H9 (cell line): Measurements from ENCODE around the gene ZNF521. TPM values are rescaled to one million over a fixed set of nuclear protein-coding genes. Genes with fewer than 3 reads are reported as not detected.

Experiments used
- DNase-seq: peaks from one replicate; pipeline ENCODE4 v3.0.0-alpha.2; 2017
- H2AFZ ChIP-seq: one replicate; pipeline ENCODE4 v1.6.1; 2013; ENCODE audit warnings: mild to moderate bottlenecking, low read length, control low read depth, moderate library complexity
- H2AK5ac ChIP-seq: 2 replicates; pipeline ENCODE4 v1.6.1; 2013; ENCODE audit warnings: low read length, control low read depth, mixed read lengths; ENCODE audit not compliant: insufficient read length
- H2BK120ac ChIP-seq: one replicate; pipeline ENCODE4 v1.6.1; 2013; ENCODE audit warnings: low read depth, mild to moderate bottlenecking, low read length, control low read depth, inconsistent platforms; ENCODE audit not compliant: poor library complexity, severe bottlenecking
- H2BK12ac ChIP-seq: 2 replicates; pipeline ENCODE4 v1.6.1; 2013; ENCODE audit warnings: low read length, control low read depth, mixed read lengths, low read depth; ENCODE audit not compliant: insufficient read length
- H2BK15ac ChIP-seq: 2 replicates; pipeline ENCODE4 v1.6.1; 2013; ENCODE audit warnings: low read depth, low read length, control low read depth
- H2BK20ac ChIP-seq: one replicate; pipeline ENCODE4 v1.6.1; 2013; ENCODE audit warnings: low read depth, mild to moderate bottlenecking, low read length, control low read depth, inconsistent platforms; ENCODE audit not compliant: poor library complexity, severe bottlenecking
- H2BK5ac ChIP-seq: 2 replicates; pipeline ENCODE4 v1.6.1; 2013; ENCODE audit warnings: low read length, control low read depth, mixed read lengths; ENCODE audit not compliant: insufficient read length
- H3K14ac ChIP-seq: 2 replicates; pipeline ENCODE4 v1.6.1; 2013; ENCODE audit warnings: low read length, control low read depth; ENCODE audit not compliant: insufficient read depth
- H3K18ac ChIP-seq: 2 replicates; pipeline ENCODE4 v1.6.1; 2013; ENCODE audit warnings: low read depth, mild to moderate bottlenecking, mixed read lengths, low read length, control low read depth; ENCODE audit not compliant: insufficient read length
- H3K23ac ChIP-seq: 2 replicates; pipeline ENCODE4 v1.6.1; 2013; ENCODE audit warnings: low read length, control low read depth, mixed read lengths, low read depth; ENCODE audit not compliant: insufficient read length
- H3K23me2 ChIP-seq: 2 replicates; pipeline ENCODE4 v1.6.1; 2013; ENCODE audit warnings: low read depth, mild to moderate bottlenecking, mixed read lengths, low read length, control low read depth; ENCODE audit not compliant: insufficient read length, poor library complexity, severe bottlenecking
- H3K27ac ChIP-seq: 2 replicates; pipeline ENCODE4 v1.5.1; 2013; ENCODE audit warnings: low read length, control low read depth, mixed read lengths, low read depth; ENCODE audit not compliant: insufficient read length
- H3K27me3 ChIP-seq: 2 replicates; pipeline ENCODE4 v1.6.1; 2013; ENCODE audit warnings: low read length, control low read depth, inconsistent platforms; ENCODE audit not compliant: insufficient read depth
- H3K4ac ChIP-seq: 2 replicates; pipeline ENCODE4 v1.6.1; 2013; ENCODE audit warnings: low read depth, mild to moderate bottlenecking, control low read depth, inconsistent platforms, low read length, moderate library complexity
- H3K4me1 ChIP-seq: 2 replicates; pipeline ENCODE4 v1.6.1; 2013; ENCODE audit warnings: low read length, control low read depth, inconsistent platforms; ENCODE audit not compliant: insufficient read depth
- H3K4me2 ChIP-seq: 2 replicates; pipeline ENCODE4 v1.6.1; 2013; ENCODE audit warnings: low read length, control low read depth, mixed read lengths; ENCODE audit not compliant: insufficient read length, insufficient read depth
- H3K56ac ChIP-seq: 2 replicates; pipeline ENCODE4 v1.6.1; 2013; ENCODE audit warnings: low read depth, mild to moderate bottlenecking, mixed read lengths, low read length, control low read depth; ENCODE audit not compliant: insufficient read length
- H3K79me1 ChIP-seq: 2 replicates; pipeline ENCODE4 v1.6.1; 2013; ENCODE audit warnings: low read depth, mild to moderate bottlenecking, moderate library complexity, low read length, control low read depth, inconsistent platforms; ENCODE audit not compliant: insufficient read depth, poor library complexity, severe bottlenecking
- H3K79me2 ChIP-seq: 2 replicates; pipeline ENCODE4 v1.6.1; 2013; ENCODE audit warnings: low read length, control low read depth, inconsistent platforms; ENCODE audit not compliant: insufficient read depth
- H3K9ac ChIP-seq: 2 replicates; pipeline ENCODE4 v1.6.1; 2013; ENCODE audit warnings: low read length, control low read depth, mixed read lengths; ENCODE audit not compliant: insufficient read length; ENCODE audit errors: extremely low read depth
- H3K9me3 ChIP-seq: one replicate; pipeline ENCODE4 v1.6.1; 2013; ENCODE audit warnings: low read depth, low read length, inconsistent platforms; ENCODE audit not compliant: control insufficient read depth
- H3T11ph ChIP-seq: one replicate; pipeline ENCODE4 v1.6.1; 2013; ENCODE audit warnings: mild to moderate bottlenecking, low read length, control low read depth, inconsistent platforms
- H4K20me1 ChIP-seq: one replicate; pipeline ENCODE4 v1.6.1; 2013; ENCODE audit not compliant: control insufficient read depth, insufficient read length, insufficient read depth
- H4K5ac ChIP-seq: 2 replicates; pipeline ENCODE4 v1.6.1; 2013; ENCODE audit warnings: low read depth, mild to moderate bottlenecking, mixed read lengths, low read length, control low read depth; ENCODE audit not compliant: insufficient read length
- H4K8ac ChIP-seq: replicated peaks from 2 replicates; pipeline ENCODE4 v1.6.1; 2013; ENCODE audit warnings: low read length, control low read depth, mixed read lengths, low read depth; ENCODE audit not compliant: insufficient read length
- H4K91ac ChIP-seq: 2 replicates; pipeline ENCODE4 v1.6.1; 2013; ENCODE audit warnings: low read depth, mild to moderate bottlenecking, moderate library complexity, mixed read lengths, low read length, control low read depth; ENCODE audit not compliant: insufficient read length
- H3K27ac Mint-ChIP-seq, 3 experiments: 2 replicates in 2 of 3; 3 replicates in 1 of 3; pipeline ENCODE4 v1.8.0; 2020 to 2021; ENCODE audit warnings: mixed read lengths in 3 of 3, mild to moderate bottlenecking in 1 of 3, moderate library complexity in 1 of 3
- H3K27me3 Mint-ChIP-seq: 2 replicates; pipeline ENCODE4 v1.8.0; 2021; ENCODE audit warnings: low read depth, mild to moderate bottlenecking, moderate library complexity, mixed read lengths
- H3K36me3 Mint-ChIP-seq, 3 experiments: 2 replicates in 2 of 3; 3 replicates in 1 of 3; pipeline ENCODE4 v1.8.0; 2020 to 2021; ENCODE audit warnings: low read depth in 3 of 3, mixed read lengths in 3 of 3; ENCODE audit not compliant: insufficient read depth in 1 of 3
- H3K4me1 Mint-ChIP-seq, 2 experiments: 2 replicates each; pipeline ENCODE4 v1.8.0; 2020; ENCODE audit warnings: mixed read lengths in 2 of 2
- H3K4me3 Mint-ChIP-seq, 2 experiments: 2 replicates in 1 of 2; 3 replicates in 1 of 2; pipeline ENCODE4 v1.8.0; 2020 to 2021; ENCODE audit warnings: mild to moderate bottlenecking in 2 of 2, mixed read lengths in 2 of 2, moderate library complexity in 1 of 2
- H3K9me3 Mint-ChIP-seq, 2 experiments: 2 replicates in 1 of 2; 3 replicates in 1 of 2; pipeline ENCODE4 v1.8.0; 2020; ENCODE audit warnings: mild to moderate bottlenecking in 2 of 2, mixed read lengths in 2 of 2, moderate library complexity in 1 of 2
- CTCF ChIP-seq: fragments of 200-600 bp; sonication (generic); conservative IDR thresholded peaks from 3 replicates; pipeline ENCODE4 v1.8.0; 2021; ENCODE audit warnings: antibody characterized with exemption, mild to moderate bottlenecking
- WGBS: extraction: QIAGEN DNeasy Blood & Tissue Kit; methylation state at CpG from one replicate; pipeline ENCODE4 v1.1.7; 2013; ENCODE audit warnings: missing lambda C conversion rate, low lambda C conversion rate, mixed read lengths; ENCODE audit not compliant: insufficient read length; ENCODE audit errors: extremely low coverage; 5-methylcytosine and 5-hydroxymethylcytosine counted together
- long read RNA-seq: library from polyadenylated mRNA; unstranded; transcript quantifications from one replicate; pipeline ENCODE4 v2.0.0, GENCODE V29; 2020
- total RNA-seq: library from RNA; stranded (reverse); gene quantifications from 2 replicates; pipeline ENCODE4 v1.2.1, GENCODE V29; 2021

The ZNF521 gene
- total RNA-seq: 1.5 and 3.3 TPM in 2 replicates
- long read RNA-seq: 0 reads

- peak within 1 kb of the TSS; percentile 13 for H3K18ac ChIP-seq
- no peak within 1 kb of the TSS for H2BK12ac ChIP-seq
- H3K14ac ChIP-seq: 0 out of 2 replicates have a peak within 1 kb of the TSS, but pooled peaks have one; percentile 32
- H3K4me2 ChIP-seq: peak within 1 kb of the TSS; percentile 85
- Mint-ChIP-seq H3K4me3 (peak within 1 kb of the TSS; percentile 81 to 99), H3K36me3 (no peaks in the 10 kb centered on the region; a peak in 1 of 7 replicates), H3K27me3 (peaks cover 73% of the 10 kb centered on the region), H3K27ac (peak within 1 kb of the TSS; percentile 64 to 97 (median 92); a peak in 5 of 7 replicates), H3K4me1 (peaks cover 12 to 16% of the 10 kb centered on the region in 2 experiments), H3K9me3 (no peaks in the 10 kb centered on the region; a peak in 1 of 5 replicates)
- no peak within 1 kb of the TSS for H4K8ac ChIP-seq
- H3K27ac ChIP-seq: no peak within 1 kb of the TSS
- H2BK5ac ChIP-seq: no peak within 1 kb of the TSS
- H3K9ac ChIP-seq: no peak within 1 kb of the TSS
- no peaks in the 10 kb centered on the region for H3K79me2 ChIP-seq
- H3K4me1 ChIP-seq: peaks cover 2% of the 10 kb centered on the region; the same call in 1 of the 2 replicates
- H2BK15ac ChIP-seq: no peak within 1 kb of the TSS
- no peak within 1 kb of the TSS for H3K56ac ChIP-seq
- no peaks in the 10 kb centered on the region for H4K20me1 ChIP-seq
- no peak within 1 kb of the TSS for H2BK120ac ChIP-seq
- no peaks in the 10 kb centered on the region for H3K79me1 ChIP-seq
- peaks cover 11% of the 10 kb centered on the region for H3K23me2 ChIP-seq
- H2BK20ac ChIP-seq: no peak within 1 kb of the TSS
- peak; percentile 87 for DNase-seq
- H4K5ac ChIP-seq: no peak within 1 kb of the TSS
- no peak within 1 kb of the TSS for H2AK5ac ChIP-seq
- TF ChIP-seq CTCF: peak; percentile 41; the same call in 1 of the 3 replicates
- no peaks in the 10 kb centered on the region for H3K9me3 ChIP-seq
- no peak within 1 kb of the TSS for H3K23ac ChIP-seq
- H3T11ph ChIP-seq: no peak within 1 kb of the TSS
- peaks cover 10% of the 10 kb centered on the region for H3K27me3 ChIP-seq
- H2AFZ ChIP-seq: no peak within 1 kb of the TSS
- no peak within 1 kb of the TSS for H3K4ac ChIP-seq
- H4K91ac ChIP-seq: no peak within 1 kb of the TSS
- WGBS: no CpG with 5 or more reads among the region's 91 CpGs
Measured at GRCh38 chr18:25351777-25352628, at the start of gene ZNF521. ZNF521 (minus strand) TSS chr18:25352166; CDS start chr18:25350946, 1,220 bp downstream.
